Osteocyte (in vitro differentiated cells): ENCODE data around the gene HOXD13. TPM values are rescaled to one million over a fixed set of nuclear protein-coding genes. Genes with fewer than 3 reads are reported as not detected.
A peak's percentile ranks its signal among the peaks of the same experiment; 100 is the strongest.

Experiments used
- DNase-seq: peaks from one replicate; pipeline ENCODE4 v3.0.0; 2021; ENCODE audit warnings: mixed read lengths; ENCODE audit not compliant: unreplicated experiment; ENCODE audit errors: extremely low spot score
- H3K27ac Mint-ChIP-seq: one replicate; pipeline ENCODE4 v1.8.0; 2021; ENCODE audit warnings: mild to moderate bottlenecking, mixed read lengths; ENCODE audit not compliant: unreplicated experiment
- H3K27me3 Mint-ChIP-seq: one replicate; pipeline ENCODE4 v1.8.0; 2021; ENCODE audit warnings: mixed read lengths; ENCODE audit not compliant: unreplicated experiment
- H3K36me3 Mint-ChIP-seq: one replicate; pipeline ENCODE4 v1.8.0; 2021; ENCODE audit warnings: mixed read lengths; ENCODE audit not compliant: unreplicated experiment
- H3K4me1 Mint-ChIP-seq: one replicate; pipeline ENCODE4 v1.8.0; 2021; ENCODE audit warnings: mixed read lengths; ENCODE audit not compliant: unreplicated experiment
- H3K4me3 Mint-ChIP-seq: one replicate; pipeline ENCODE4 v1.8.0; 2021; ENCODE audit warnings: mild to moderate bottlenecking, moderate library complexity, mixed read lengths; ENCODE audit not compliant: unreplicated experiment
- H3K9me3 Mint-ChIP-seq: one replicate; pipeline ENCODE4 v1.8.0; 2021; ENCODE audit warnings: mixed read lengths; ENCODE audit not compliant: unreplicated experiment
- total RNA-seq: library from RNA; stranded (reverse); gene quantifications from 2 replicates; pipeline ENCODE4 v1.2.1, GENCODE V29; 2021
- TF ChIP-seq, protein P1 (sequence below): fragments of 200-600 bp; sonication (generic); IDR thresholded peaks from 2 replicates; pipeline ENCODE4 v1.5.0; 2021; ENCODE audit warnings: antibody characterized with exemption, mild to moderate bottlenecking, moderate library complexity

HOXD13 gene
- total RNA-seq, 1 donor from 2014 or later, result not detected

- Mint-ChIP-seq H3K27ac (no peak overlapping the region), H3K4me3 (no peak overlapping the region), H3K27me3 (peaks cover 83% of the 10 kb centered on the region), H3K9me3 (no peaks in the 10 kb centered on the region), H3K4me1 (peaks cover 24% of the 10 kb centered on the region), H3K36me3 (no peaks in the 10 kb centered on the region)
- TF ChIP-seq, protein P1, sequence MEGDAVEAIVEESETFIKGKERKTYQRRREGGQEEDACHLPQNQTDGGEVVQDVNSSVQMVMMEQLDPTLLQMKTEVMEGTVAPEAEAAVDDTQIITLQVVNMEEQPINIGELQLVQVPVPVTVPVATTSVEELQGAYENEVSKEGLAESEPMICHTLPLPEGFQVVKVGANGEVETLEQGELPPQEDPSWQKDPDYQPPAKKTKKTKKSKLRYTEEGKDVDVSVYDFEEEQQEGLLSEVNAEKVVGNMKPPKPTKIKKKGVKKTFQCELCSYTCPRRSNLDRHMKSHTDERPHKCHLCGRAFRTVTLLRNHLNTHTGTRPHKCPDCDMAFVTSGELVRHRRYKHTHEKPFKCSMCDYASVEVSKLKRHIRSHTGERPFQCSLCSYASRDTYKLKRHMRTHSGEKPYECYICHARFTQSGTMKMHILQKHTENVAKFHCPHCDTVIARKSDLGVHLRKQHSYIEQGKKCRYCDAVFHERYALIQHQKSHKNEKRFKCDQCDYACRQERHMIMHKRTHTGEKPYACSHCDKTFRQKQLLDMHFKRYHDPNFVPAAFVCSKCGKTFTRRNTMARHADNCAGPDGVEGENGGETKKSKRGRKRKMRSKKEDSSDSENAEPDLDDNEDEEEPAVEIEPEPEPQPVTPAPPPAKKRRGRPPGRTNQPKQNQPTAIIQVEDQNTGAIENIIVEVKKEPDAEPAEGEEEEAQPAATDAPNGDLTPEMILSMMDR, result no peak
- no peak for DNase-seq
Measured at GRCh38 chr2:176105078-176105729, 12.7 kb downstream of the HOXD13 start.

GRCh38 chr2:176105730-176106580 lies 13.4 kb downstream of the HOXD13 start:
- Mint-ChIP-seq H3K9me3 (no peaks in the 10 kb centered on the region), H3K27ac (no peak overlapping the region), H3K27me3 (peaks cover 83% of the 10 kb centered on the region), H3K4me3 (peak overlapping the region; percentile 45), H3K36me3 (no peaks in the 10 kb centered on the region), H3K4me1 (peaks cover 24% of the 10 kb centered on the region)
- DNase-seq, result no peak
- TF ChIP-seq, protein P1, result no peak

- H3K9me3 Mint-ChIP-seq, result no peaks in the 10 kb centered on the region
- H3K27me3 Mint-ChIP-seq, result peaks cover 83% of the 10 kb centered on the region
- DNase-seq, result no peak
- peaks cover 27% of the 10 kb centered on the region for H3K4me1 Mint-ChIP-seq
- H3K4me3 Mint-ChIP-seq, result peak within 1 kb of the TSS; percentile 47
- H3K27ac Mint-ChIP-seq, result no peak within 1 kb of the TSS
- H3K36me3 Mint-ChIP-seq, result no peaks in the 10 kb centered on the region
- TF ChIP-seq, protein P1, result no peak
Measured at GRCh38 chr2:176106581-176107539, 14.3 kb downstream of the HOXD13 start, which contains the start of gene HOXD11. Gene HOXD11, plus strand, starts transcription at chr2:176107280. Its CDS starts 76 bp downstream, at chr2:176107356.

DNA sequence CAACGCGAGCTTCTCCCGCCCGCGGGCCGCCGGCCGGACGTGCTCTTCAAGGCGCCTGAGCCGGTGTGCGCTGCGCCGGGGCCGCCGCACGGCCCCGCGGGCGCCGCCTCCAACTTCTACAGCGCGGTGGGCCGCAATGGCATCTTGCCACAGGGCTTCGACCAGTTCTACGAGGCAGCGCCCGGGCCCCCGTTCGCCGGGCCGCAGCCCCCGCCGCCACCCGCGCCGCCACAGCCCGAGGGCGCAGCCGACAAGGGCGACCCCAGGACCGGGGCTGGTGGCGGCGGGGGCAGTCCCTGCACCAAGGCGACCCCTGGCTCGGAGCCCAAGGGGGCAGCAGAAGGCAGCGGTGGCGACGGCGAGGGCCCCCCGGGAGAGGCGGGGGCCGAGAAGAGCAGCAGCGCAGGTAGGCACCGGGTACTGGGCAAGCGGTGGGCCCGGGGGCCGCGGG lies 15.2 kb downstream of the HOXD13 start:
- Mint-ChIP-seq H3K4me1 (peaks cover 27% of the 10 kb centered on the region), H3K4me3 (no peak overlapping the region), H3K27ac (no peak overlapping the region), H3K9me3 (no peaks in the 10 kb centered on the region), H3K27me3 (peaks cover 83% of the 10 kb centered on the region), H3K36me3 (no peaks in the 10 kb centered on the region)
- TF ChIP-seq, protein P1, result no peak
- DNase-seq, result no peak
